GM18498 (cell line): ENCODE data around the gene SGMS2.

Source experiments
- ATAC-seq: cut with Tn5 transposase; IDR thresholded peaks from one replicate; pipeline ENCODE4 v1.9.1; 2021; ENCODE audit warnings: mild to moderate bottlenecking, moderate library complexity; ENCODE audit not compliant: unreplicated experiment

The SGMS2 gene

GRCh38 chr4:107828315-107829090 lies 3.8 kb downstream of the SGMS2 start:
- no peak for ATAC-seq

GRCh38 chr4:107831140-107831539 lies 6.4 kb downstream of the SGMS2 start:
- no peak for ATAC-seq

GRCh38 chr4:107832275-107832807 lies 7.6 kb downstream of the SGMS2 start:
- ATAC-seq = no peak

GRCh38 chr4:107834241-107834794 lies 9.6 kb downstream of the SGMS2 start:
- ATAC-seq = no peak

GRCh38 chr4:107835406-107835805 lies 10.7 kb downstream of the SGMS2 start:
- ATAC-seq = no peak

- no peak for ATAC-seq
These were observed 12.6 kb downstream of the SGMS2 start for GRCh38 chr4:107837317-107837716.

- ATAC-seq = no peak
These were observed 13.3 kb downstream of the SGMS2 start for GRCh38 chr4:107837776-107838618.

- no peak for ATAC-seq
These were observed 14.3 kb downstream of the SGMS2 start for GRCh38 chr4:107838861-107839565.

GRCh38 chr4:107843391-107843790 lies 18.7 kb downstream of the SGMS2 start:
- no peak for ATAC-seq

- ATAC-seq = no peak
These were observed 20.9 kb downstream of the SGMS2 start for GRCh38 chr4:107845681-107846080.

GRCh38 chr4:107850438-107850837 lies 25.7 kb downstream of the SGMS2 start:
- ATAC-seq = peak; percentile 76

- ATAC-seq = no peak
These were observed 29.0 kb downstream of the SGMS2 start for GRCh38 chr4:107853444-107854355.

GRCh38 chr4:107854356-107855022 lies 29.8 kb downstream of the SGMS2 start:
- ATAC-seq = no peak

GRCh38 chr4:107855723-107856122 lies 31.0 kb downstream of the SGMS2 start:
- no peak for ATAC-seq

GRCh38 chr4:107856901-107857300 lies 32.2 kb downstream of the SGMS2 start:
- no peak for ATAC-seq

- ATAC-seq = no peak
These were observed 33.0 kb downstream of the SGMS2 start for GRCh38 chr4:107857741-107858140.

- ATAC-seq = no peak
These were observed 33.5 kb downstream of the SGMS2 start for GRCh38 chr4:107858158-107858742.

- ATAC-seq = no peak
These were observed 37.9 kb downstream of the SGMS2 start for GRCh38 chr4:107862658-107863057.

GRCh38 chr4:107863416-107863815 lies 38.7 kb downstream of the SGMS2 start:
- no peak for ATAC-seq
